Mesenteric fat pad (tissue), 1 donor: ENCODE data around the gene AMOTL2. TPM values are rescaled to one million over a fixed set of nuclear protein-coding genes. Genes with fewer than 3 reads are reported as not detected.

Source experiments
- DNase-seq: peaks from one replicate; pipeline ENCODE4 v3.0.0-alpha.2; 2020; ENCODE audit warnings: low spot score
- total RNA-seq: library from RNA; stranded (reverse); fragmentation: NEBNext Ultra II Directional; extraction: Animal tissue kit (Norgen Biotek cat#: 25700); gene quantifications from one replicate; pipeline ENCODE4 v1.2.1, GENCODE V29; 2021
- donor health status: DM: yes; HTN: yes; CAD: no.

AMOTL2 gene
- total RNA-seq, 1 donor from 2014 or later, result 272 TPM

GRCh38 chr3:134366928-134367811, 7.1 kb downstream of the AMOTL2 start:
- peak; percentile 85 for DNase-seq

DNA sequence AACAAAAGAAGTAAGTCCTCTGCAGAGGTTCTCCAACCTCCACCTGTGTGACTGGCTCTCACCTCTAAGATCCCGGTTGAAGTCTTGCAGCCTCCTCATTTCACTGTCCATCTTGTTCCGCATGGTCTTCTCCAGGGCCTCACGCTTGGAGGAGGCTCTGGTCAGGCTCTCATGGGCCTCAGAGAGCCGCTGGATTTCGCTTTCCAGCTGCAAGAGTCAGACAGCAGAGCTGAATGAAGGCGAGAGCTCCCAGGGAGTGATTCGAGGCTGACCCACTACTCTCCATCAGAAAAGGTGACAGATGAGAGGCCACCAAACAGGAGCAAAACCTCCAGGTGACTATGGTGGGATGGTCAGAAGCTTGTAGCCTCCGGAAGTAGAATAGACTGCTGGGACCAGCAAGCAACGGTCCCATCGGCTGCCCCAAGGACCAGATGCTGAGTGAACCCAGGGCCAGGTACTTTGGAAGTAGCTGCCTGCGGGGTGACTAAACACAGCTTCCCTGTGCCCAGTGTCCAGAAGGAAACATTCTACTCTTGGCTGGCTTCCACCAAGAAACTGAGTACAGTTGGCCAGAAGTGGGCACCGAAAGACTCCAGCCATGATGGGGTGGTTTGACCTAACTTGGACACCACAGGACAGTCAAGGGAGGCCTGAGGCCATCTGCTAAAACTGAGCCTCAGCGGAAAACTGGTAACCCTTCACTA, 7.9 kb downstream of the AMOTL2 start:
- peak; percentile 45 for DNase-seq

DNA sequence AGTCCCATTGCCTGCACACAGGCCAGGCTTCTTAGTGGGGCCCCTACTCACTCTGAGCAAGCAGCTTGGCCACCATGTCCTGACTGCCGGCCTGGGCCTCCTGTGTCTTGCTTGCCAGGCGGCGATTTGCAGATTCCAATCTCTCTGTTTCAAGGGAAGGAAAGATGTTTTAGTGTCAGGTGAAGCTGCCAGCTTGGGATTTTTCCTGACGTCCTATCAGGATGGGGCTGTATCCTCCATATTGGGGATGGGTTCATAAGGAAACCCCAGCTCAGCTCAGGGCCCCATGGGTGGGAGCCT, 8.5 kb downstream of the AMOTL2 start:
- peak; percentile 75 for DNase-seq

DNA sequence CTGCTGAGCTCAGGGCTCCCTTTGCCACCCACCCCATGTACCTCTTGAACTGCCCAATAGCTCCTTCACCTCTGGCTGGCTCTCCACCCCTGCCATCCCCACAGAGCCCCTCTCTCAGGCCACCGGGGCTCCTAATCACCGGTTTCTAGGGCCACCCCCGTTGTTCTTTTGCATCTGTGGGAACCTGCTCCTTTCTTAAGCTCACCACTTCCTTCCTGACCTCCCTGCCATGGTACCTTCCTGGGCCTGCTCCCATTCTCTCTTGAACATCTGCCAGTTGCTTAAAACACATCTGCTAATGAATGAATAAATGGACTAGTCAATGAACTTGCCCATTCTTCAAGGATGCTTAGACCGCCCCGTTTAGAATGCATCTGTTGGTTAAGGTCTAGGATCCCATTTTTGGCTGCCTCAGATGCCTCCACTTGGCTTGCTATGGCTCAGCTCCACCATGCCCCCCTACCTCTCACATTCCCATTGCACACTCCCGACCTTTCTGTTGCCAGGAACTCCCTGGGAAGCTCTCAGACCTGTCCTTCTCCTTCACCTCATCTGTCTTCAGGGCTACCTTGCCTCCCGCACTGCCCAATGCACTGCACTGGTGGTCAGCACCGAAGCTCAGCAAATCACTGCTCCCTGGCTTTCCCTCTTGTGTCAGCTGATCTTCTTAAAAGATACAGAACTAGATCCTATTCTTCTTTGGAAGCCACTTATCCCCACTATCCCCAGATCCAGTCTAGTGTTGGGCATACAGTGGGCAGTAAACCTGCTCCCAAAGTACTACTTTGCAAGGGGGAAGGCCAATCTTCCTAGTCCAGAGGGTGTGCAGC, 9.1 kb downstream of the AMOTL2 start:
- DNase-seq, result peak; percentile 76

DNA sequence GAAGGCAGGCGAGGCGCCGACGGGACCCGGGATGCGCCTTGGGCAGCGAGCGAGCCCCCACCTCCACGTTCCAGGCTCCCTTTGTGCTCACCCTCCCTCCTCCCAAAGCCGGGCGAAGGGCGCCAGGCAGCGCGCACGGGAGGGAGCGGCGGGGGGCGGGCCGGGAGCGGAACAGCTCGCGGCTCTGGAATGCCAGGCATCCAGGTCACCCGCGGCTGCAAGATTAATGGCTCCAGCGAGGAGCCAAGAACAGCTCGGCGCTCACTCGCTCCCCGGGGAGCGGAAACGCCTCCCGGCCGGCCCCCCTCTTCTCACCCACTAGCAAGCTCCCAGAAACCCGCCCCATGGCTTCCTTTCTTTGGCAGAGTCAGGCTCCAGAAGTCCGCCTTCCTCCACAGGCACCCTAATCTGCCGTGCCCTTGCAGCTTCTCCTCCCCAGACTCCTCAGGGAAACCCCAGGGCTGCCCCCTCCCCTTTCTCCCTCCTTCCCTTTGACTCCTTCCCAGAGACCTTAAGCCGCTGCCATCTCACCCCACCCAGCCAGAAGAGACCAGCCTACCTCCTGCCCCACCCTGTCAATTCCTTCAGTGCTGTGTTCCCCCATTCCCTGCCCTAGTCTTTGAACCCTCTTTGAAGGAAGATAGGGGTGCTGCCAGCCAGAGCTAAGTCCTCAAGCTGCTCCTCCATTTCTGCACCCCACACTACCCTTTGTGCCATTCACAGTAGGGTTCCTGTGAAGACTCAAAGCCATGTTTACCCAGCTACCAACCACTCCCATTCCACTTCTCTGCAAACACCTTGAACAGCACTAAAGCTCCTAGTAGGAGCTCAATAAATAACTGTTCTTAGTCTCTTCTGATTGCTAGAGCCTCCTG, 9.9 kb downstream of the AMOTL2 start:
- peak; percentile 95 for DNase-seq

DNA sequence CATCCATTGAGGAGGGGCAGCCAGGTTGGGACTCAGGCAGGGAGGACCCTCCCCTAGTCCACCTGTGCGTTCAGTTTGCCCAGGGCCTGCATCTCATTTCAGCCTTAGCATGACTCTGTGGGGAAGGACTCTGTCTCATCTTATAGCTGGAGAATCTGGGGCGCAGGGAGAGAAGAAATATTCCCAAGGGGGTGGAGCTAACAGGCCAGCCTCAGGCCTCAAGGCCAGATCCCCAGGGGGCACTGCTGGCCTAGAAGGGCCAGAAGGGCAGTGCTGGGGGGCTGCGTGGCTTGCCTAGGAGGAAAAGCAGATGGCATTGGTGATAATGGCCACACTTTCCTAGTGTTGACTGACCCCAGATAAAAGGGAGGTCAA, 10.9 kb downstream of the AMOTL2 start:
- peak; percentile 74 for DNase-seq

GRCh38 chr3:134362670-134363380, 11.4 kb downstream of the AMOTL2 start:
- DNase-seq, result peak; percentile 37

GRCh38 chr3:134362221-134362620, 12.0 kb downstream of the AMOTL2 start:
- peak; percentile 28 for DNase-seq

GRCh38 chr3:134361162-134361835, 12.9 kb downstream of the AMOTL2 start:
- peak; percentile 86 for DNase-seq

DNA sequence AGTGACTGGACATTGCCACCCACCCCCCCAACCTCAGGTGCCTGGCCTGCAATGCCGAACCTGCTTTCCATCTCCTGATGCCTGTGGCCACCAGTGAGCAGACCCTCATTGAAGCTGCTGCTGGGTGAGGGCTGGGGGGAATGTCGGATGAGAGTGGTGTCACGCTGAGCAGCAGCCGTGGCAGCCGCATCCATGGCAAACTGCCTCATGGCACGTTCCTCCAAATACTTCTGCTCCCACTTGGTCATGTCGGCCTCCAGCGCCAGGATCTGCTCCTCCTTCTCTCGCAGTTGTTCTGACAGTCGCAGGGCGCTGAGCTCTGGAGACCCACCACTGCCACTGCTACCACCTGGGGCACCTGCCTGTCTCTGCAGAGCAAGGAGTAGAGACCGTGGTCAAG, 14.2 kb downstream of the AMOTL2 start:
- peak; percentile 89 for DNase-seq

- DNase-seq, result peak; percentile 78
These were observed 14.9 kb downstream of the AMOTL2 start for GRCh38 chr3:134359121-134360010.

DNA sequence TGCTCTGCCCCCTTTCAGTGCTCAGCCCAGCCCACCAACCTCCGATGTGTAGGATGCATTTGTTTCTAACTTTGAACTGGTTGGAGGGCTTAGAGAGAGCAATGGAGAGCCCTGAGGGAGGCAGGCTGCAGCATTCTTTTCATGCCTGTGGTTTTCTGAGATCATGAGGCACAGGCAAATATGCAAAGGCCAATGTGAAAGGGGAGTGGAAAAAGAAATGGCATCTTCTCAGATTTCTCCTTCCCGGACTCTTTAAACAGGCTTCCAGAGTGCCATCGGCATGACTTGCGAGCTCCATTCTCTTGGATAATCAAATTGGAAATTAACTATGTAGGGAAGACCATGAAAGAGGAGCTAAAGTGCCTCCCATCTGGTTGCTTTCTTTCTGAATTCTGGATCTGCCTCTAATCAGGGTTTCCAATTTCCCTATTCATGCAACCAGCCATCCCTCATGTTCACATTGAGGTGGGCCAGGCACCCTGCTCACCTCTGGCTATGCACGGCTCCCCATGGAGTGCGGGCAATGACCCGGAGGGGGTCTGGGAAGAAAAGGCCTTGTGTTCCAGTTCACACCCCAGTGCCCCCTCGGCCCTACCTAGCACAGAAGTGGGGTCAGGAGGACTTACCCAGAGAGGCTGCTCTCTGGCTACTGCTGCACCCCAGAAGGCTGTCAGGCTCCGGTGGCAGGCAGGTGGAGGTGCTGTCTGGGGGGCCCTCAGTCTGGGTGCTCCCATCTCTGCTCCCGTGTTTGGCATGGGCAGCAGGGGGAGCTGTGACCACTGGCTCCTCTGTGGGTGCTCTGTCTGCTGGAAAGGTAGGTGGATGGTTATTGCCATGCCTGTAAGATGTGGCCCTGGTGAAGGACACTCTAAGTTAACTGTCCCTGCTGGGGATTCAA, 16.1 kb downstream of the AMOTL2 start:
- DNase-seq, result peak; percentile 86

GRCh38 chr3:134357261-134357913, 16.9 kb downstream of the AMOTL2 start:
- DNase-seq, result peak; percentile 72

DNA sequence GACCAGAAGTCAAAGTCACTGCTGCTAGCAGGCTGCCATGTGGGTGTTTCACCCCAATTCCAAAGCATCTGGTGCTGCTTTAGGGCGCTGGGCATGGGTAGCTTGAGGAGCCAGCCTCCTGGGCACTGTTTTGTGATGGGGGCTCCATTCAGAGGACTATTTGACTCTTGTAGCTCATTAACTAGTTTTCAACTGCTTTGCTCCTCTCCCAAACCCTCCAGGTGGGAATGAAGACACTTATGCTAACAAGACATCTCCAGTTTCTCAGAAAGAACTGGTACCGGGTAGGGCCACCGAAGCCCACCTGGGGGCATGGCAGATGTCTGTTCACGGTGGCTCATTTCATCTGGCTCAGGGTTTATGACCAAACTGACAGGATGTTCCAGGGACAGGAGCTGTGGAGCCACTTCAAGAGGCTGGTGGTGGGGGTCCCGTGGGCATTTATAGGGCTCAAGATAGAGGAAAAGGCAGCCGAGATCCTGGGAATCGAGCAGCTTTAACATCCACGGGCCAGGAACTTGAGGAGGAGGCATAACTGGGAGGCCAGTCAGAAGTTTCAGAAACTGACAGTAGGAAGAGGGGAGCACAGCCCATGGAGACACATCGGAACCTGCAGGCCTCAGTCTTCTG, 17.7 kb downstream of the AMOTL2 start:
- DNase-seq, result peak; percentile 64

DNA sequence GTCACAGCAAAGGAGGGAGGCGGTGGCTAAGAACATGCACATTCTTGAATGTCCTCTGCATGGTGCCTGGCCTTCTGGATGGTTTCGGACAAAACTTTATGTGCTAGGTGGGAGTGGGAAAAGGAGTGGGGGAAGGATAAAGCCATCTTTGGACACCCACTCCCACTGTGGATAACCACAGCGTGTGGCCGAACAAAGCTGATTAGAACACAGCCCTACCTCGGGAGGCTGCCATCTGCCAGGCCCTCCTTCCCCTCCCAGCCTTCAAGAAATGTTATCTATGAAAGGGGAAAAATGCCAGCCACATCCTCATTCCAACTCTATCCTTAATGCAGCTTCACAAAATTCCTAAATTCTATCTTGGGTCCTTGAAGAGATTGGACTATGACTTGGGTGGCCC, 18.8 kb downstream of the AMOTL2 start:
- no peak for DNase-seq

DNA sequence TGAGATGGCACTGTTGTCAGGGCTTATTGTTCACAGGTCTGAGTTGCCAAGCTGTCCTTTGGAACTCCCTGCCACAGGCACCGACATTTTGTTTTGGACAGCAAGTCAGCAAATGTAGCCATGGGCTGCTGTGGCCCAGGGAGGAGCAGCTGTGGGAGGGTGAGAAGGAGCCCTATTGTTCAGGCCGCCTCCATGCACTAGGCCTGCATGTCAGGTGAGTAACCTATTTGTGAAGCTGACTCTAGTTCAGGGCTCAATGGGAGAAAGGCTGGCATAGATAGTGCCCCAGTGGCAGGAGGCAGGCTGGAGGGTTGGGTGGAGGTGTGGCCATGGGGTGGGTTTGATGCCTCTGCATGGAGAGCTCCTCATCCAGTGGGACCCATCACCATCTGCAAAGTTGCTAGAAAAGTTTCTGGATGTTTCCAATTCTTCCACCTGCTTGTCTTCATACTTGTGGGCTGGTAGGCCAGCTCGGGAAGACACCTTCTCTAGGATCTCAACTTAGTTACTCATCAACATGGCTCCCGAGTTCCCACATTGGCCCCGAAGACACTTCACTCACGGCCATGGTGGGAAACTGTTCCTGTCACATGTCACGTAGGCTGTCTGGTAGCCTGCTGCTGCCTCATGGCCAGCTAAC, 19.5 kb downstream of the AMOTL2 start:
- no peak for DNase-seq
